ENCODE measurements around the gene GPC6. TPM values are rescaled to one million over a fixed set of nuclear protein-coding genes. Genes with fewer than 3 reads are reported as not detected.

Gene GPC6
- polyA plus RNA-seq, 1 donor = 26.7 TPM

GRCh38 chr13:94186470-94186869, 959.9 kb downstream of the GPC6 start:
- no peak for DNase-seq
- Histone ChIP-seq H3K27me3 (ENCODE audit: control insufficient read depth, insufficient read depth, low read length) (no peaks in the 10 kb centered on the region), H3K4me3 (ENCODE audit: low read length) (no peak overlapping the region), H3K36me3 (ENCODE audit: control insufficient read depth, insufficient read depth, low read length) (no peaks in the 10 kb centered on the region), H3K9me3 (ENCODE audit: control insufficient read depth, low read depth, low read length) (no peaks in the 10 kb centered on the region), H3K4me1 (ENCODE audit: control insufficient read depth, insufficient read depth, low read length) (peaks cover 10% of the 10 kb centered on the region), H3K27ac (ENCODE audit: low read length) (no peak overlapping the region)
- WGBS (ENCODE audit: insufficient coverage, low lambda C conversion rate) = 100% methylated on average over 1 of the region's 3 CpGs

GRCh38 chr13:94188201-94188854, 961.7 kb downstream of the GPC6 start:
- Histone ChIP-seq H3K27ac (ENCODE audit: low read length) (no peak overlapping the region), H3K4me3 (ENCODE audit: low read length) (no peak overlapping the region), H3K27me3 (ENCODE audit: control insufficient read depth, insufficient read depth, low read length) (no peaks in the 10 kb centered on the region), H3K9me3 (ENCODE audit: control insufficient read depth, low read depth, low read length) (no peaks in the 10 kb centered on the region), H3K4me1 (ENCODE audit: control insufficient read depth, insufficient read depth, low read length) (no peaks in the 10 kb centered on the region), H3K36me3 (ENCODE audit: control insufficient read depth, insufficient read depth, low read length) (no peaks in the 10 kb centered on the region)
- no CpG with 5 or more reads among the region's 5 CpGs for WGBS (ENCODE audit: insufficient coverage, low lambda C conversion rate)
- DNase-seq = no peak

GRCh38 chr13:94192431-94192975, 965.9 kb downstream of the GPC6 start:
- peak in 1 of 2 donors; percentile 45 for DNase-seq
- Histone ChIP-seq H3K4me1 (ENCODE audit: control insufficient read depth, insufficient read depth, low read length) (no peaks in the 10 kb centered on the region), H3K27me3 (ENCODE audit: control insufficient read depth, insufficient read depth, low read length) (no peaks in the 10 kb centered on the region), H3K4me3 (ENCODE audit: low read length) (no peak overlapping the region), H3K9me3 (ENCODE audit: control insufficient read depth, low read depth, low read length) (no peaks in the 10 kb centered on the region), H3K36me3 (ENCODE audit: control insufficient read depth, insufficient read depth, low read length) (no peaks in the 10 kb centered on the region), H3K27ac (ENCODE audit: low read length) (no peak overlapping the region)
- no CpG with 5 or more reads among the region's 3 CpGs for WGBS (ENCODE audit: insufficient coverage, low lambda C conversion rate)

- no peaks in the 10 kb centered on the region for H3K27me3 ChIP-seq (ENCODE audit: control insufficient read depth, insufficient read depth, low read length)
- DNase-seq = no peak
- H3K27ac ChIP-seq (ENCODE audit: low read length) = no peak overlapping the region
- WGBS (ENCODE audit: insufficient coverage, low lambda C conversion rate) = no CpG with 5 or more reads among the region's 2 CpGs
- no peaks in the 10 kb centered on the region for H3K36me3 ChIP-seq (ENCODE audit: control insufficient read depth, insufficient read depth, low read length)
- H3K4me1 ChIP-seq (ENCODE audit: control insufficient read depth, insufficient read depth, low read length) = no peaks in the 10 kb centered on the region
- no peaks in the 10 kb centered on the region for H3K9me3 ChIP-seq (ENCODE audit: control insufficient read depth, low read depth, low read length)
- no peak overlapping the region for H3K4me3 ChIP-seq (ENCODE audit: low read length)
Observed at GRCh38 chr13:94195715-94196114, 969.1 kb downstream of the GPC6 start.

- no peak overlapping the region for H3K4me3 ChIP-seq (ENCODE audit: low read length)
- no peak overlapping the region for H3K27ac ChIP-seq (ENCODE audit: low read length)
- H3K36me3 ChIP-seq (ENCODE audit: control insufficient read depth, insufficient read depth, low read length) = no peaks in the 10 kb centered on the region
- H3K27me3 ChIP-seq (ENCODE audit: control insufficient read depth, insufficient read depth, low read length) = no peaks in the 10 kb centered on the region
- no peaks in the 10 kb centered on the region for H3K9me3 ChIP-seq (ENCODE audit: control insufficient read depth, low read depth, low read length)
- WGBS (ENCODE audit: insufficient coverage, low lambda C conversion rate) = 88% methylated on average over 3 of the region's 5 CpGs
- no peak for DNase-seq
- no peaks in the 10 kb centered on the region for H3K4me1 ChIP-seq (ENCODE audit: control insufficient read depth, insufficient read depth, low read length)
Observed at GRCh38 chr13:94196413-94196812, 969.8 kb downstream of the GPC6 start.

- no peak overlapping the region for H3K27ac ChIP-seq (ENCODE audit: low read length)
- H3K4me3 ChIP-seq (ENCODE audit: low read length) = no peak overlapping the region
- no peaks in the 10 kb centered on the region for H3K9me3 ChIP-seq (ENCODE audit: control insufficient read depth, low read depth, low read length)
- H3K36me3 ChIP-seq (ENCODE audit: control insufficient read depth, insufficient read depth, low read length) = no peaks in the 10 kb centered on the region
- WGBS (ENCODE audit: insufficient coverage, low lambda C conversion rate) = no CpG with 5 or more reads among the region's 4 CpGs
- DNase-seq = no peak
- no peaks in the 10 kb centered on the region for H3K4me1 ChIP-seq (ENCODE audit: control insufficient read depth, insufficient read depth, low read length)
- H3K27me3 ChIP-seq (ENCODE audit: control insufficient read depth, insufficient read depth, low read length) = no peaks in the 10 kb centered on the region
Observed at GRCh38 chr13:94198681-94199080, 972.1 kb downstream of the GPC6 start.

- Histone ChIP-seq H3K4me3 (ENCODE audit: low read length) (no peak overlapping the region), H3K27ac (ENCODE audit: low read length) (no peak overlapping the region), H3K4me1 (ENCODE audit: control insufficient read depth, insufficient read depth, low read length) (no peaks in the 10 kb centered on the region), H3K27me3 (ENCODE audit: control insufficient read depth, insufficient read depth, low read length) (no peaks in the 10 kb centered on the region), H3K9me3 (ENCODE audit: control insufficient read depth, low read depth, low read length) (no peaks in the 10 kb centered on the region), H3K36me3 (ENCODE audit: control insufficient read depth, insufficient read depth, low read length) (no peaks in the 10 kb centered on the region)
- DNase-seq = no peak
- 92% methylated on average over 3 of the region's 3 CpGs for WGBS (ENCODE audit: insufficient coverage, low lambda C conversion rate)
Observed at GRCh38 chr13:94199135-94199534, 972.5 kb downstream of the GPC6 start.

- no peaks in the 10 kb centered on the region for H3K4me1 ChIP-seq (ENCODE audit: control insufficient read depth, insufficient read depth, low read length)
- H3K27me3 ChIP-seq (ENCODE audit: control insufficient read depth, insufficient read depth, low read length) = no peaks in the 10 kb centered on the region
- H3K9me3 ChIP-seq (ENCODE audit: control insufficient read depth, low read depth, low read length) = no peaks in the 10 kb centered on the region
- WGBS (ENCODE audit: insufficient coverage, low lambda C conversion rate) = 100% methylated on average over 5 of the region's 6 CpGs
- DNase-seq = no peak
- no peak overlapping the region for H3K27ac ChIP-seq (ENCODE audit: low read length)
- H3K36me3 ChIP-seq (ENCODE audit: control insufficient read depth, insufficient read depth, low read length) = no peaks in the 10 kb centered on the region
- no peak overlapping the region for H3K4me3 ChIP-seq (ENCODE audit: low read length)
Observed at GRCh38 chr13:94201022-94201421, 974.4 kb downstream of the GPC6 start.

GRCh38 chr13:94204163-94204562, 977.6 kb downstream of the GPC6 start:
- 83% methylated on average over 1 of the region's 2 CpGs for WGBS (ENCODE audit: insufficient coverage, low lambda C conversion rate)

GRCh38 chr13:94204946-94205345, 978.3 kb downstream of the GPC6 start:
- Histone ChIP-seq H3K4me1 (ENCODE audit: control insufficient read depth, insufficient read depth, low read length) (no peaks in the 10 kb centered on the region), H3K27ac (ENCODE audit: low read length) (no peak overlapping the region), H3K9me3 (ENCODE audit: control insufficient read depth, low read depth, low read length) (no peaks in the 10 kb centered on the region), H3K36me3 (ENCODE audit: control insufficient read depth, insufficient read depth, low read length) (no peaks in the 10 kb centered on the region), H3K27me3 (ENCODE audit: control insufficient read depth, insufficient read depth, low read length) (no peaks in the 10 kb centered on the region), H3K4me3 (ENCODE audit: low read length) (no peak overlapping the region)
- DNase-seq = no peak
- WGBS (ENCODE audit: insufficient coverage, low lambda C conversion rate) = 86% methylated on average over 1 of the region's 2 CpGs

More at GRCh38 chr13:94204163-94204562, 977.6 kb downstream of the GPC6 start:
- Histone ChIP-seq H3K9me3 (ENCODE audit: control insufficient read depth, low read depth, low read length) (no peaks in the 10 kb centered on the region), H3K4me1 (ENCODE audit: control insufficient read depth, insufficient read depth, low read length) (no peaks in the 10 kb centered on the region), H3K36me3 (ENCODE audit: control insufficient read depth, insufficient read depth, low read length) (no peaks in the 10 kb centered on the region), H3K27me3 (ENCODE audit: control insufficient read depth, insufficient read depth, low read length) (no peaks in the 10 kb centered on the region), H3K27ac (ENCODE audit: low read length) (no peak overlapping the region), H3K4me3 (ENCODE audit: low read length) (no peak overlapping the region)
- DNase-seq = no peak

GRCh38 chr13:94205896-94206295, 979.3 kb downstream of the GPC6 start:
- no peaks in the 10 kb centered on the region for H3K9me3 ChIP-seq (ENCODE audit: control insufficient read depth, low read depth, low read length)
- 100% methylated on average over 2 of the region's 3 CpGs for WGBS (ENCODE audit: insufficient coverage, low lambda C conversion rate)

More at GRCh38 chr13:94205896-94206295, 979.3 kb downstream of the GPC6 start:
- Histone ChIP-seq H3K27ac (ENCODE audit: low read length) (no peak overlapping the region), H3K4me3 (ENCODE audit: low read length) (no peak overlapping the region), H3K36me3 (ENCODE audit: control insufficient read depth, insufficient read depth, low read length) (no peaks in the 10 kb centered on the region), H3K4me1 (ENCODE audit: control insufficient read depth, insufficient read depth, low read length) (peaks cover 1% of the 10 kb centered on the region), H3K27me3 (ENCODE audit: control insufficient read depth, insufficient read depth, low read length) (no peaks in the 10 kb centered on the region)
- DNase-seq = no peak
